Activated CD4-positive, alpha-beta memory T cell treated with anti-CD3 and anti-CD28 coated beads, Interleukin-2, amount 10 ng/mL, durations not matched to agents 7 days and 5 days (primary cell): ENCODE data around the gene ZBTB12. TPM values are rescaled to one million over a fixed set of nuclear protein-coding genes. Genes with fewer than 3 reads are reported as not detected.
A peak's percentile ranks its signal among the peaks of the same experiment; 100 is the strongest.

Experiments
- CTCF ChIA-PET: fragments of 350-600 bp; sonication (Branson Sonifier 250); formaldehyde crosslinking; loops from one replicate; lab custom pipeline; 2021; ENCODE audit warnings: antibody characterized with exemption, inconsistent platforms; lab: Charles Lee
- POLR2A ChIA-PET: fragments of 350-600 bp; sonication (Branson Sonifier 250); formaldehyde crosslinking; loops from one replicate; lab custom pipeline; 2021; ENCODE audit warnings: antibody characterized with exemption; lab: Charles Lee
- DNase-seq: peaks from one replicate; pipeline ENCODE4 v3.0.0-alpha.2; 2020
- H3K27ac Mint-ChIP-seq: one replicate; pipeline ENCODE4 v1.8.0; 2021; ENCODE audit warnings: mild to moderate bottlenecking, mixed read lengths
- H3K27me3 Mint-ChIP-seq: one replicate; pipeline ENCODE4 v1.8.0; 2021; ENCODE audit warnings: mixed read lengths
- H3K36me3 Mint-ChIP-seq: one replicate; pipeline ENCODE4 v1.8.0; 2021; ENCODE audit warnings: low read depth, mixed read lengths
- H3K4me1 Mint-ChIP-seq: one replicate; pipeline ENCODE4 v1.8.0; 2021; ENCODE audit warnings: mixed read lengths
- H3K4me3 Mint-ChIP-seq: one replicate; pipeline ENCODE4 v1.8.0; 2021; ENCODE audit warnings: mild to moderate bottlenecking, mixed read lengths
- H3K9me3 Mint-ChIP-seq: one replicate; pipeline ENCODE4 v1.8.0; 2021; ENCODE audit warnings: mixed read lengths
- total RNA-seq, 2 experiments: library from RNA; stranded (reverse); gene quantifications; one replicate each; pipeline ENCODE4 v1.2.3, GENCODE V29; 2021

The ZBTB12 gene
- total RNA-seq, 2 experiments from 2014 or later = 0.98 to 1.1 TPM

DNA sequence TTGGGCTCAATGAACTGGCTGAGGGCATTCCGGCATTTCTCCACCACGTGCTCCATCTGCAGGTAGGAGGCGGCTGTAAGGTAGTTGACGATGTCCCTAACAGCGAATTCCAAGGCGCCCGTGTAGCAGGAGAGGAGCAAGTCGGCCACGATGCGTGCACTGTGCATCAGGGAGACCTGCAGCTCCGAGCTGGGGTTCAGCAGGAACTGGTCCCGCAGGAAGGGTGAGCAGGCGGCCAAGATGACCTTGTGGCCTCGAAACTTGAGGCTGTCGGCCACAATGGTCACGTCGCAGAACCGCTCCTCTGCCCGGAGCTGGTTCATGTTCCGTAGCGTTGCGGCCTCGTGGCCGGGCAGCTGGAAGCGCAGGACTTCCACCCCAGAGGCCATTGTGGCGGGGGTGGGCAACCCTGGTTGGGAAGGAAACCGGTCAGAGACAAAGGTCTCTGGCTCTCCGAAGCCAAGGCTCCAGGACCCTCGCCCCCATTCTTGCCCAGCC, 920 bp downstream of the ZBTB12 start:
- peaks cover 4% of the 10 kb centered on the region for H3K36me3 Mint-ChIP-seq
- no peaks in the 10 kb centered on the region for H3K9me3 Mint-ChIP-seq
- ChIA-PET POLR2A (no interaction called here), CTCF (interaction anchor here (0.6 to 1.7 kb wide), 2 partner anchors 51 to 211 kb away, joined by 3 to 4 read pairs; no protein-coding TSS in a partner anchor)
- no peak overlapping the region for H3K27ac Mint-ChIP-seq
- H3K27me3 Mint-ChIP-seq = peaks cover 9% of the 10 kb centered on the region
- H3K4me1 Mint-ChIP-seq = peaks cover 40% of the 10 kb centered on the region
- peak overlapping the region; percentile 46 for H3K4me3 Mint-ChIP-seq
- DNase-seq = no peak

DNA sequence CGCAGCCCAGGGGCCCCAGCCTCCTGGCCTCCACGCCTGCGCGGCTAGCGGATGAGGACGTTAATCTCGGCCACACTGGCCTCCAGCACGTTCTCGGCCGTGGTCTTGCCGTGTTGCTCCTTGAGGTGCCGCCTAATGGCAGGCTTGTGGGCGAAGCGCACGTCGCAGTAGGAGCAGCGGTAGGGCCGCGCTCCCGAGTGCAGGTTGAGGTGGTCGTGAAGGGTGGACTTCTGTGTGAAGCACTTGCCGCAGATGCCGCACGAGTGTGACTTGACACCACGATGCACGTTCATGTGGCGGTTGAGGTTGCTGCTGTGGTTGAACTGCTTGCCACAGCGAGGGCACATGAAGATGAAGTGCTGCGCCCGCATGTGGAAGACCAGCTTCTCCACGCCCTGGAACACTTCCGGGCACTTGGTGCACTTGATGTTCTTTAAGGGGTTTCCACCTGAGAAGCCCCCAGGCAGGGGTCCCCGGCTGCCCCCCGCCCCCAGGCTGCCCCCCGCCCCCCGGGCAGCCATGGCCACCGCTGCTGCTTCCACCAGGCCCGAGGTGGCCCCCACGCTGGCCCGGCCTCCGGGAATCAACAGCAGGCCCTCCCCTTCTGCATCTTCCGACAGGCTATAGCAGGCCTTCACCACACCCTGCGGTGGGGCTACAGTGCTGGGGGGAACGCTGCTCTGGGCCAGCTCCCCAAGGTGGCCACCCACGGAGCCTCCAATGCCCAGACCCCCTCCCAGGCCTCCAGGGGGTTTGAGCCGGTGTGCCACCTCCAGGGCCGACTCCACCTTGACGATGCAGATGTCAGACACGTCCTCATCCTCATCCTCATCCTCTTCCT, 1.8 kb downstream of the ZBTB12 start:
- no peak for DNase-seq
- no peaks in the 10 kb centered on the region for H3K9me3 Mint-ChIP-seq
- H3K27me3 Mint-ChIP-seq = peaks cover 9% of the 10 kb centered on the region
- H3K36me3 Mint-ChIP-seq = peaks cover 8% of the 10 kb centered on the region
- H3K4me3 Mint-ChIP-seq = peak overlapping the region; percentile 4
- POLR2A ChIA-PET = no interaction called here
- H3K27ac Mint-ChIP-seq = no peak overlapping the region
- peaks cover 46% of the 10 kb centered on the region for H3K4me1 Mint-ChIP-seq
- CTCF ChIA-PET = no interaction called here

DNA sequence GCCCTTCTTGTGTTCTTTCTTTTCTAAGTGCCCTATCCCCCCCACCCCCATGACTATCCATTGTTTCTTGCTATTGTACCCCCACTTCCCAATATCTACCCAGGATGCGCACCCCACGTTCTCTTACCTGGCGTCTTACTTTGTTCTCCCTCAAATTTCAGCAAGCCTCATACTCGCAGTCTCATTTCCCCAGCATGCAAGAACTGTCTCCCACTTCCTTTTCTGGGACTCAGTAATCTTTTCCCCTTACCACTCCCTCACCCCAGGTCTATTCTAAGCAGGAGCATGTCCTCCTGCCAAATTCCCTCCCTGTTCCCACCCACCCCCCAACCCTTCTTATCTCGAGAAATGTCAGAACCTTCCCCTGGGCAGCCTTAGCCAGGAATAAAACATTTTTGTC, 2.7 kb downstream of the ZBTB12 start:
- peaks cover 10% of the 10 kb centered on the region for H3K36me3 Mint-ChIP-seq
- peak overlapping the region; percentile 40 for H3K4me3 Mint-ChIP-seq
- H3K4me1 Mint-ChIP-seq = peaks cover 46% of the 10 kb centered on the region
- ChIA-PET POLR2A (interaction anchor here (1.3 to 2.6 kb wide), 7 partner anchors 36 to 405 kb away, joined by 4 to 22 read pairs (median 7); partner anchors contain the start of genes DXO, FKBPL, MSH5 and NELFE), CTCF (interaction anchor here (0.7 to 2.3 kb wide), 4 partner anchors 22 to 152 kb away, joined by 3 to 7 read pairs (median 5); no protein-coding TSS in a partner anchor)
- peaks cover 9% of the 10 kb centered on the region for H3K27me3 Mint-ChIP-seq
- H3K9me3 Mint-ChIP-seq = no peaks in the 10 kb centered on the region
- no peak for DNase-seq
- no peak overlapping the region for H3K27ac Mint-ChIP-seq

DNA sequence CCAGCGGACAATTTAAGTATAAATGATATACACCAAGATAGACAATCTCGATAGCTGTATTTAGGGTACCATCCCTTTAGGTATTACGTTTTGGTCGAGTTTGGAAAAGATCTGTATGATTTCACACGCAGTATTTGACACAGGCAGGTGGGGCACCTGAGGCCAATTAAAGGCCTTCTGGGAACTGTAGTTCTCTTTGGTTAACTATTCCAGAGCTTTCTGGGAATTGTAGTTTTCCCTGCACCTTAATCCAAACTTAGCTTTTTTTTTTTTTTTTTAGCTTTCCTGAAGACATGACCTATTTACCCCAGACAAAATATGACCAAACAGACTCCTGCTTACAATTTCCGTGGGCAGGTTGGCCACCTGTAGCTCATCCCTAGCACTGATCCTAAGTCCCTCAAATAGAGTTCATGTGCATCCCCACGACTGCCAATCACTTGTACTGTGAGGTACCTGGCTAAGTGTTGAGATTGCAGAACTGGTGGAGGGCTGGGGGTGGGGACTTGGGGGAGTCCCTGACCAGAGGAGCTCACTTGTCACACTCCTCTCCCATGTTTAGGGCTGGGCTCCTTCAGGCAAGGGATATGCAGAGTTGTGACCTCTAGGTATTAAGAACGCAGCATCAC, 3.4 kb downstream of the ZBTB12 start:
- POLR2A ChIA-PET = interaction anchor here (0.8 to 2.6 kb wide), 20 partner anchors 8 to 404 kb away, joined by 3 to 22 read pairs (median 4); partner anchors contain the start of genes DDX39B, DXO, FKBPL and HSPA1B
- Mint-ChIP-seq H3K4me3 (peak overlapping the region; percentile 90), H3K27me3 (peaks cover 9% of the 10 kb centered on the region), H3K9me3 (no peaks in the 10 kb centered on the region), H3K27ac (peak overlapping the region; percentile 84), H3K4me1 (peaks cover 47% of the 10 kb centered on the region), H3K36me3 (peaks cover 12% of the 10 kb centered on the region)
- no peak for DNase-seq
- CTCF ChIA-PET = interaction anchor here (0.5 to 2.3 kb wide), 16 partner anchors 15 to 306 kb away, joined by 3 to 7 read pairs (median 4); partner anchors contain the start of genes DXO, NCR3, NEU1 and SKIC2

DNA sequence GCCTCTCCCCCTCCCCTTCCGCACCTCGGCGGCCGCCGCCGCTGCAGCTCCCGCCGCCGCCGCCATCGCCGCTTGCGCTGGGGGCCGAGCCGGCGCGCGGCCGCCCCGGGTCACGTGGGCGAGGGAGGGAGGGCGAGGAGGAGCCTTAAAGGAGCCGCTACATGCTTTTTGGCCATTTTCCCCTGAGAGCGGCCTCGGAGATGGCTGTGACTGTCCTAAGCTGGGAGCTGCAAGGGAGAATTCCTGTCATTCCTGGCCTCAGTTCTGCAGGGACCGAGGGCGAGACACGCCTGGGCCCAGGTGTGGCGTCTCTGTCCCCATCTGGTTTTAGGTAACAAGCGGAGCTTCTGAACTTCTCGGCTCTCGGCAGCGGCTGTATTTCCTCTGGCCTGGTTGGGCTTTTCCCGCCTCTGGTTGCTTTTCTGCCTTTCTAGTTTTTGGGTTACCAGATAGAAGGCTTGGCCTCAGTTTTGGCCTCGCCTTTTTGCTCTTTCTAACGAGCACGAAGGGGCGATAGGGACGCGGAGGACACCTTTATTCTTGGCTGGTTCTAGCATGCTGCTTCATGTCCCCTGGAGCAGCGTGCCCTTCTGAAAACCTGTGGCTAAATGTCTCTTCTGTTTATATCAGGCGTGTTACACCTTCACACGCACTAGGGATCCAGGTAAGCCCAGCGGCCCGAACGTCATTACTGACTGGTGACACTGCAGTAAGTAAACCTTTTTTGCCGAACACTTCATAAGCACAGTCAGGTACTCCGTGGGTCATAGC, 4.1 kb downstream of the ZBTB12 start, which contains the start of gene EHMT2:
TSS of gene EHMT2 (minus strand) at position 87 of the 771 bp plus-strand sequence. CDS start at position 66, 21 bp downstream.
- POLR2A ChIA-PET = interaction anchor here (0.7 to 2.6 kb wide), 24 partner anchors 9 to 403 kb away, joined by 3 to 22 read pairs (median 4); partner anchors contain the start of genes DDX39B, DXO, FKBPL and GPANK1

DNA sequence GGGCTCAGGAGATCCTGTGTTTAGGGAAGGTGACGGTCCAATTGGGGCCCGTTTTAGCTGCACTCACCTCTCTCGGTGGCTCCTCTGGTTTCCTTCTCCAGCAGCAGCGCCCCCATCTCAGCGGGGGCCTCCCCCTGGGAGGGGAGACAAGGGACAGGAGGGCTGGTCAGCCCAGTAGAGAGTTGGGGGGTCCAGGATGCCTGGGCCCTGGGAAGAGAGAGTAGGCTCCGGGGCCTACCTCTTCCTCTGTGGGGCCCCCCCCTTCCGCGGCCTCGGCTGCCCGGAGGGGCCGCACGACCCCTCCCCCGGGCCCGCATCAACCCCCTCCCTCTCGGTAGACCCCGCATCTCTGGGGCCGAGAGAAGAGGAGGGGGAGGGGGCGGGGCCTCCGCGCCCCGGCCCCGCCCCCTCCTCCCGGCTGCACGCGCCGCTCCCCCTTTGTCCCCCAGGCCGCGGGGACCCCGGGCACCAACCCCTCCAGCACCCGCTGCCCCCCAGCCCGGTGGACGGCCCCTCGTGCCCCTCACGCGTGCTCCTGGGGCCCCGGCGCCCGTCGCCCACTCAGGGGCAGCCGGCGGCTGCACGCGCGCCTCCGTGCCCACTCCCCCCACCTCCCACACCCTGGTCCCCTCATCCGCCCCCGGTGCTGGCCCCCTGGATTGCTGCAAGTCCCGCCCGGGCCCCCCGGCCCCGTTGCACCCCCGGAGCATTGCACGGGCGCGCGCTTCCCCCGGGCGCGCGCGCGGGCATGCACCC, 4.9 kb downstream of the ZBTB12 start:
- CTCF ChIA-PET = interaction anchor here (0.7 to 2.3 kb wide), 7 partner anchors 10 to 193 kb away, joined by 3 to 7 read pairs (median 4); partner anchors contain the start of genes ABHD16A, NEU1 and SKIC2
- DNase-seq = no peak
- Mint-ChIP-seq H3K36me3 (peaks cover 26% of the 10 kb centered on the region), H3K4me1 (peaks cover 49% of the 10 kb centered on the region), H3K27me3 (no peaks in the 10 kb centered on the region), H3K4me3 (peak overlapping the region; percentile 90), H3K27ac (peak overlapping the region; percentile 77), H3K9me3 (no peaks in the 10 kb centered on the region)
- POLR2A ChIA-PET = interaction anchor here (0.7 to 2.6 kb wide), 14 partner anchors 10 to 356 kb away, joined by 3 to 22 read pairs (median 5); partner anchors contain the start of genes DDX39B, DXO, FKBPL and GPANK1

More for the DNA sequence above, 4.1 kb downstream of the ZBTB12 start, which contains the start of gene EHMT2:
- no peaks in the 10 kb centered on the region for H3K9me3 Mint-ChIP-seq
- DNase-seq = peak; percentile 91
- H3K4me1 Mint-ChIP-seq = peaks cover 49% of the 10 kb centered on the region
- H3K27ac Mint-ChIP-seq = peak within 1 kb of the TSS; percentile 84
- CTCF ChIA-PET = interaction anchor here (0.5 to 2.3 kb wide), 17 partner anchors 14 to 305 kb away, joined by 3 to 7 read pairs (median 4); partner anchors contain the start of genes ABHD16A, DXO, NCR3 and NEU1
- H3K36me3 Mint-ChIP-seq = peaks cover 19% of the 10 kb centered on the region
- H3K4me3 Mint-ChIP-seq = peak within 1 kb of the TSS; percentile 90
- peaks cover 5% of the 10 kb centered on the region for H3K27me3 Mint-ChIP-seq

DNA sequence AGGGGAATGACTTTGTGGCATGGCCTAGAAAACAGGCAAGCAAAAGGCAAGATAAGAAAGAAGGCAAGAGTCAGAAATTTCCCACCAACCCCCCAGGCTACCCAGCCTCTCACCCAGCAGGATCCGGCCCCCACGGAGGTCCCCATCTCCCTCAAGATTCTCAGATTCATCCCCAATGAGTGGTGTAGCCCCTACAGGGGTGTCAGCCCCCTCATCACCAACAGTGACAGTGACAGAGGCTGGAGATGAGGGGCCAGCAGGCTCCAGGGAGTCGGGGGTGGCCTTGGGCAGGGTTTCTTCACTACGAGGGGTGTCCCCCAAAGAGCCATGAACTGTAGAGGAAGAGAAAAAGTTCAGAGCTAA, 5.4 kb downstream of the ZBTB12 start:
- H3K4me1 Mint-ChIP-seq = peaks cover 49% of the 10 kb centered on the region
- H3K36me3 Mint-ChIP-seq = peaks cover 29% of the 10 kb centered on the region
- H3K27me3 Mint-ChIP-seq = no peaks in the 10 kb centered on the region
- POLR2A ChIA-PET = interaction anchor here (1.0 to 2.3 kb wide), 3 partner anchors 61 to 355 kb away, joined by 3 to 9 read pairs (median 4); partner anchors contain the start of gene DDX39B
- no peaks in the 10 kb centered on the region for H3K9me3 Mint-ChIP-seq
- DNase-seq = no peak
- CTCF ChIA-PET = interaction anchor here (0.9 kb wide), 1 partner anchor 9 kb away, joined by 3 read pairs; no protein-coding TSS in a partner anchor
- peak overlapping the region; percentile 78 for H3K4me3 Mint-ChIP-seq
- H3K27ac Mint-ChIP-seq = peak overlapping the region; percentile 77

DNA sequence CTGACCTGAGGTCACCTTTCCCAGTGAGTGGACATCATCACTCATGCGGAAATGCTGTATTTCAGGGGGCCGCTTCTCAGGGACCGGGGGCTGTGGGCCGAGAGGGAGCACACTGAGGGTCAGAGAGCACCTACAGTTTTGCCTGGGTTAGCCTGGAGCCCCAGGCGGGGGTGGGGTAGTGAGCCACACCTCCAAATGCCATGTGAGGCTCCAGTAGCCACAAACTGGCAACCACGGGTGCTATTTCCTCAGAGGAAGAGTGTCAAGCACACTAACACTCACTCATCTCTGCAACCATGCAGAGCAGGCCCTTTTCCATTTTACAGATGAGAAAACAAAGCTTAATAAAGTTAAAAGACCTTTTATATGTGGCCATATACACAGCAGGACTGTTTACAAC, 9.1 kb downstream of the ZBTB12 start:
- peaks cover 28% of the 10 kb centered on the region for H3K4me1 Mint-ChIP-seq
- no peaks in the 10 kb centered on the region for H3K9me3 Mint-ChIP-seq
- DNase-seq = no peak
- H3K4me3 Mint-ChIP-seq = no peak overlapping the region
- CTCF ChIA-PET = interaction anchor here (1.0 kb wide), 1 partner anchor 155 kb away, joined by 3 read pairs; no protein-coding TSS in a partner anchor
- H3K36me3 Mint-ChIP-seq = peaks cover 42% of the 10 kb centered on the region
- POLR2A ChIA-PET = no interaction called here
- H3K27ac Mint-ChIP-seq = no peak overlapping the region
- no peaks in the 10 kb centered on the region for H3K27me3 Mint-ChIP-seq

DNA sequence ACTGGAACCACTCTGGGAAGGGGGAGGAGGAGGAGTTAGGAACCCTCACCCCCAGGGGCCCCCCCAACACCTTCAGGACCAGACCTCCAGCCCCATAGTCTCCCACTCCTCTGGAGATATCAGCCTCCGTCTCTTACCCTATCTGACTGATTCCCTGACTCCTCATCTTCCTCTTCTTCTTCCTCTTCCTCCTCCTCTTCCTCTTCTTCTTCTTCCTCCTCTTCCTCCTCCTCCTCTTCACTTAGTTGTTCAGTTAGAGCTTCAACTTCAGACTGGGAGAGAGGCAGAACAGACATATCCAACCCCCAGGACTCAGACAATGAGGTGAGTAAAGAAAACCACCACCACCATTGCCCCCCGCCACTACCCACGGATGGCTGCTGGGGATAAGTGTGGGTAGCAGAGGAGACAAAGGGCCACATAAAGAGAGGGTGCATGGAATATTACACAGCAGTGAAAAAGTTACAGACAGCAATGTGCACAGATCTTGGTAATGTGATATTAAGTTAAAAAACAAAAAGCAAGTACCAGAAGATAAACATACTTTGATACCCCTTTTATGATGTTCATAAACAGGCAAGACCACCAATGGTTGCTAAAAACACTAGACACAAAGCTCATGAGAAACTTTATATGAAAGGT, 12.4 kb downstream of the ZBTB12 start:
- CTCF ChIA-PET = interaction anchor here (0.7 to 2.0 kb wide), 9 partner anchors 22 to 237 kb away, joined by 3 to 6 read pairs (median 3); partner anchors contain the start of genes BAG6 and NEU1
- Mint-ChIP-seq H3K27me3 (no peaks in the 10 kb centered on the region), H3K4me3 (no peak overlapping the region), H3K4me1 (peaks cover 13% of the 10 kb centered on the region), H3K9me3 (no peaks in the 10 kb centered on the region), H3K27ac (no peak overlapping the region), H3K36me3 (peaks cover 57% of the 10 kb centered on the region)
- no peak for DNase-seq
- POLR2A ChIA-PET = interaction anchor here (0.8 kb wide), 1 partner anchor 13 kb away, joined by 3 read pairs; no protein-coding TSS in a partner anchor

DNA sequence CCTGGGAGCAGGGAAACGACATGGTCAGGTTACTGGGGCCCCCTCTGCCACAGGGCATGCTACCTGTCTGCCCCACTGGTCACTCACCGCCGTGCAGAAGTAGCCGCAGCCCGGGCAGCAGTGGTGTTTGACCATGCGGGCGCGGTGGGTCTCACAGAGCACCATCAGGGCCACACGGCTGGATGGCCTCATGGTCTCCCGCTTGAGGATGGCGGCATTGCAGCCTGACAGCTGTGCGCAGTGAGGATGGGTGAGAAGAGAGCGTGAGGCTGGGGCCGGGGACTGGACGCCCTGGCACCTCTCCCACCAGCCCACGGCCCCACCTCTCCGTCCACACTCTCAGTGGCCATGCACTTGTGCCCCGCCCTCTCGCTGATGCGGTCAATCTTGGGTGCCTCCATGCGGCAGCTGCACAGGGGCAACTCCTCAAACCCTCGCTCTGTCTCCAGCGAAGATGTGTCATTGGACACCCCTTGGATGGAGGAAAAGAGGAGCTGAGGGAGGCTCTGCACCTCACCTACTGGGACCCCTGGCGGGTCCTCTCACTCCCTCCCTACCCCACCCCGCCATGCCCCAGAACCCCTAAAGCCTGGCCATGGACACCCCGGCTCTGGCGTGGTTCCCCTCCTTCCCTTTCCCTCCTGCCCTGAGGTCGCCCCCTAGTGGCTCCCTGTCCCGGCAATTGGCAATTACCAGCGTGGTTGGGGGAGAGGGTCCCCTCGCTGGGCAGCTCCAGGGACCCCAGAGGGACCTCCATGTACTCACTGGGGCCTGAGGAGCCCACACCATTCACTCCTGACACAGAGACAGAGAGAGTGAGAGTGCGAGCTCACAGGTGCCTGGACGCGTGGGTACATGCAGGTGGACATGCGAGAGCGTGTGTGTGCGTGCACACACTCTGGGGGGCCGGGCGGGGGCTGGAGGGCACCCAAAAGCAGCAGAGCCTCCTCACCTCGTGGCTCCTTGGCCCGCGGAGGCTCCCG, 13.3 kb downstream of the ZBTB12 start:
- Mint-ChIP-seq H3K4me3 (no peak overlapping the region), H3K36me3 (peaks cover 64% of the 10 kb centered on the region), H3K4me1 (peaks cover 13% of the 10 kb centered on the region), H3K27me3 (no peaks in the 10 kb centered on the region), H3K27ac (no peak overlapping the region), H3K9me3 (no peaks in the 10 kb centered on the region)
- peak; percentile 33 for DNase-seq
- POLR2A ChIA-PET = no interaction called here
- CTCF ChIA-PET = interaction anchor here (0.8 to 2.0 kb wide), 6 partner anchors 26 to 236 kb away, joined by 3 to 6 read pairs (median 3); partner anchors contain the start of genes BAG6 and NEU1
